HEK293 (cell line): ENCODE measurements around the gene CCL19.

ENCODE experiments used
- CTCF ChIA-PET: fragments of 350-600 bp; formaldehyde crosslinking; extraction: SDS; loops from one replicate; lab custom pipeline; 2021; ENCODE audit warnings: antibody characterized with exemption; lab: Yijun Ruan, JAX
- POLR2A ChIA-PET: fragments of 300-600 bp; formaldehyde crosslinking; extraction: SDS; loops from one replicate; lab custom pipeline; 2020; ENCODE audit warnings: antibody characterized with exemption, inconsistent platforms; lab: Yijun Ruan, JAX
- H3K27ac ChIP-seq: fragments of 200-500 bp; sonication (Bioruptor generic); 2 replicates; pipeline ENCODE4 v1.5.1; 2014; ENCODE audit warnings: low read depth, low read length, control low read depth, inconsistent platforms; ENCODE audit errors: extremely low read depth
- H3K36me3 ChIP-seq, 2 experiments: fragments of 200-500 bp in 1 of 2; sonication (Bioruptor generic) in 1 of 2; 1 replicate in 1 of 2; 2 replicates in 1 of 2; pipeline ENCODE4 v1.5.1; 2014 to 2017; ENCODE audit warnings: inconsistent platforms in 2 of 2, low read length in 2 of 2; ENCODE audit not compliant: control insufficient read depth in 2 of 2, insufficient read depth in 1 of 2
- H3K4me1 ChIP-seq: fragments of 200-500 bp; sonication (Bioruptor generic); 2 replicates; pipeline ENCODE4 v1.5.1; 2014; ENCODE audit warnings: mild to moderate bottlenecking, low read length, inconsistent platforms; ENCODE audit not compliant: control insufficient read depth, insufficient read depth
- H3K4me3 ChIP-seq: 2 replicates; pipeline ENCODE4 v1.5.1; 2011; ENCODE audit warnings: low read depth, mild to moderate bottlenecking, control low read depth, low read length, moderate library complexity
- H3K9me3 ChIP-seq: fragments of 200-500 bp; sonication (Bioruptor generic); 2 replicates; pipeline ENCODE4 v1.5.1; 2014; ENCODE audit warnings: low read depth, low read length, inconsistent platforms; ENCODE audit not compliant: control insufficient read depth, insufficient read depth
- AEBP2 ChIP-seq: fragments of 450-650 bp; formaldehyde crosslinking; IDR thresholded peaks from 2 replicates; pipeline ENCODE4 v1.5.1; 2016; ENCODE audit warnings: missing biosample characterization, missing genetic modification characterization, borderline replicate concordance
- BCL11A ChIP-seq: fragments of 450-650 bp; formaldehyde crosslinking; IDR thresholded peaks from 2 replicates; pipeline ENCODE4 v1.5.1; 2016; ENCODE audit warnings: low read depth, missing biosample characterization, missing genetic modification characterization
- IKZF3 ChIP-seq: fragments of 450-650 bp; IDR thresholded peaks from 2 replicates; pipeline ENCODE4 v1.5.0; 2018; ENCODE audit warnings: missing biosample characterization, mild to moderate bottlenecking, missing genetic modification characterization, moderate library complexity
- KLF10 ChIP-seq: fragments of 450-650 bp; IDR thresholded peaks from 2 replicates; pipeline ENCODE4 v1.5.1; 2018; ENCODE audit warnings: missing biosample characterization, mild to moderate bottlenecking, missing genetic modification characterization
- MZF1 ChIP-seq: fragments of 450-650 bp; formaldehyde crosslinking; IDR thresholded peaks from 2 replicates; pipeline ENCODE4 v1.5.1; 2017; ENCODE audit warnings: missing biosample characterization, missing genetic modification characterization, borderline replicate concordance
- OVOL3 ChIP-seq: fragments of 450-650 bp; formaldehyde crosslinking; IDR thresholded peaks from 2 replicates; pipeline ENCODE4 v1.5.1; 2016; ENCODE audit warnings: missing biosample characterization, missing genetic modification characterization
- PATZ1 ChIP-seq: fragments of 450-650 bp; formaldehyde crosslinking; IDR thresholded peaks from 2 replicates; pipeline ENCODE4 v1.5.1; 2016; ENCODE audit warnings: missing biosample characterization, missing genetic modification characterization
- SP7 ChIP-seq: fragments of 450-650 bp; formaldehyde crosslinking; IDR thresholded peaks from 2 replicates; pipeline ENCODE4 v1.5.1; 2016; ENCODE audit warnings: missing biosample characterization, missing genetic modification characterization
- YY2 ChIP-seq: fragments of 450-650 bp; formaldehyde crosslinking; IDR thresholded peaks from 2 replicates; pipeline ENCODE4 v1.5.1; 2016; ENCODE audit warnings: missing biosample characterization, missing genetic modification characterization
- ZBTB11 ChIP-seq: fragments of 450-650 bp; formaldehyde crosslinking; conservative IDR thresholded peaks from 2 replicates; pipeline ENCODE4 v1.5.1; 2016; ENCODE audit warnings: low read depth, missing biosample characterization, missing genetic modification characterization
- ZBTB8A ChIP-seq: fragments of 450-650 bp; formaldehyde crosslinking; IDR thresholded peaks from 2 replicates; pipeline ENCODE4 v1.5.1; 2016; ENCODE audit warnings: missing biosample characterization, missing genetic modification characterization
- ZNF174 ChIP-seq: fragments of 450-650 bp; formaldehyde crosslinking; IDR thresholded peaks from 2 replicates; pipeline ENCODE4 v1.5.0; 2017; ENCODE audit warnings: missing biosample characterization, mild to moderate bottlenecking, missing genetic modification characterization
- ZNF175 ChIP-seq: fragments of 450-650 bp; formaldehyde crosslinking; IDR thresholded peaks from 2 replicates; pipeline ENCODE4 v1.5.1; 2016; ENCODE audit warnings: missing biosample characterization, missing genetic modification characterization
- ZNF2 ChIP-seq: fragments of 450-650 bp; formaldehyde crosslinking; IDR thresholded peaks from 2 replicates; pipeline ENCODE4 v1.5.1; 2016; ENCODE audit warnings: missing biosample characterization, missing genetic modification characterization
- ZNF311 ChIP-seq: fragments of 450-650 bp; formaldehyde crosslinking; IDR thresholded peaks from 2 replicates; pipeline ENCODE4 v1.5.1; 2017; ENCODE audit warnings: missing biosample characterization, missing genetic modification characterization, borderline replicate concordance
- ZNF530 ChIP-seq: fragments of 450-650 bp; formaldehyde crosslinking; IDR thresholded peaks from 2 replicates; pipeline ENCODE4 v1.5.1; 2016; ENCODE audit warnings: low read depth, missing biosample characterization, missing genetic modification characterization
- ZNF558 ChIP-seq: fragments of 450-650 bp; formaldehyde crosslinking; IDR thresholded peaks from 2 replicates; pipeline ENCODE4 v1.5.1; 2016; ENCODE audit warnings: missing biosample characterization, missing genetic modification characterization
- ZNF561 ChIP-seq: fragments of 450-650 bp; IDR thresholded peaks from 2 replicates; pipeline ENCODE4 v1.5.1; 2018; ENCODE audit warnings: missing biosample characterization, missing genetic modification characterization, borderline replicate concordance
- ZNF600 ChIP-seq: fragments of 450-650 bp; formaldehyde crosslinking; IDR thresholded peaks from 2 replicates; pipeline ENCODE4 v1.5.1; 2016; ENCODE audit warnings: missing biosample characterization, missing genetic modification characterization
- ZNF621 ChIP-seq: fragments of 450-650 bp; formaldehyde crosslinking; IDR thresholded peaks from 2 replicates; pipeline ENCODE4 v1.5.1; 2017; ENCODE audit warnings: missing biosample characterization, missing genetic modification characterization
- ZNF626 ChIP-seq: fragments of 450-650 bp; sonication (Bioruptor Pico); formaldehyde crosslinking; IDR thresholded peaks from 2 replicates; pipeline ENCODE4 v1.5.1; 2018; ENCODE audit warnings: missing biosample characterization, missing genetic modification characterization, inconsistent platforms
- ZNF629 ChIP-seq: fragments of 450-650 bp; formaldehyde crosslinking; IDR thresholded peaks from 2 replicates; pipeline ENCODE4 v1.5.1; 2017; ENCODE audit warnings: missing biosample characterization, missing genetic modification characterization
- ZNF670 ChIP-seq: fragments of 450-650 bp; formaldehyde crosslinking; IDR thresholded peaks from 2 replicates; pipeline ENCODE4 v1.5.1; 2016; ENCODE audit warnings: missing biosample characterization, missing genetic modification characterization, low read depth
- ZNF692 ChIP-seq: fragments of 450-650 bp; formaldehyde crosslinking; IDR thresholded peaks from 2 replicates; pipeline ENCODE4 v1.5.1; 2016; ENCODE audit warnings: missing biosample characterization, missing genetic modification characterization
- ZNF701 ChIP-seq: fragments of 450-650 bp; formaldehyde crosslinking; IDR thresholded peaks from 2 replicates; pipeline ENCODE4 v1.5.1; 2016; ENCODE audit warnings: missing biosample characterization, missing genetic modification characterization
- ZNF843 ChIP-seq: fragments of 450-650 bp; formaldehyde crosslinking; IDR thresholded peaks from 2 replicates; pipeline ENCODE4 v1.5.1; 2016; ENCODE audit warnings: missing biosample characterization, missing genetic modification characterization
- ZSCAN18 ChIP-seq: fragments of 450-650 bp; formaldehyde crosslinking; IDR thresholded peaks from 2 replicates; pipeline ENCODE4 v1.5.1; 2016; ENCODE audit warnings: missing biosample characterization, missing genetic modification characterization

The CCL19 gene

GRCh38 chr9:34646211-34647083, 44.6 kb downstream of the CCL19 start, which contains the start of gene GALT:
TSS of gene GALT (plus strand) at chr9:34646675. CDS start at chr9:34646705, 30 bp downstream.
- H3K4me1 ChIP-seq: no peaks in the 10 kb centered on the region; the same call in 1 of the 2 replicates
- peaks cover 0 to 40% of the 10 kb centered on the region in 2 experiments; a peak in 2 of 3 replicates for H3K36me3 ChIP-seq
- no peaks in the 10 kb centered on the region for H3K9me3 ChIP-seq
- peak within 1 kb of the TSS; percentile 84 for H3K27ac ChIP-seq
- ChIA-PET POLR2A (interaction anchor here (0.6 to 5.7 kb wide), 11 partner anchors 8 to 190 kb away, joined by 3 to 90 read pairs (median 4); partner anchors contain the start of genes CCL21, DCTN3 and SIGMAR1), CTCF (interaction anchor here (0.6 to 13.3 kb wide), 11 partner anchors 10 to 314 kb away, joined by 3 to 125 read pairs (median 4); partner anchors contain the start of genes CCL19, CCL27, DCTN3 and SIGMAR1)
- peak within 1 kb of the TSS; percentile 82 for H3K4me3 ChIP-seq
- no peak for TF ChIP-seq ZNF558
- TF ChIP-seq ZNF701: no peak
- no peak for TF ChIP-seq ZNF626 (tag by site-specific recombination)
- TF ChIP-seq MZF1 (tag by site-specific recombination): peak; percentile 63; the same call in 1 of the 2 replicates
- peak; percentile 53; the same call in 1 of the 2 replicates for TF ChIP-seq KLF10 (tag by site-specific recombination)
- TF ChIP-seq IKZF3 (tag by site-specific recombination): 0 out of 2 replicates have a peak, but pooled peaks have one; percentile 30
- no peak for TF ChIP-seq BCL11A (tag by site-specific recombination)
- TF ChIP-seq SP7 (tag by site-specific recombination): peak; percentile 75
- peak; percentile 27; the same call in 1 of the 2 replicates for TF ChIP-seq ZNF2 (tag by site-specific recombination)
- 0 out of 2 replicates have a peak, but pooled peaks have one; percentile 45 for TF ChIP-seq YY2 (tag by site-specific recombination)
- 0 out of 2 replicates have a peak, but pooled peaks have one; percentile 59 for TF ChIP-seq ZNF561 (tag by site-specific recombination)
- peak; percentile 91 for TF ChIP-seq PATZ1 (tag by site-specific recombination)
- TF ChIP-seq ZNF629: 0 out of 2 replicates have a peak, but pooled peaks have one; percentile 52
- TF ChIP-seq ZNF843 (tag by site-specific recombination): peak; percentile 35; the same call in 1 of the 2 replicates
- no peak for TF ChIP-seq ZSCAN18 (tag by site-specific recombination)
- peak; percentile 96 for TF ChIP-seq ZNF600 (tag by site-specific recombination)
- no peak for TF ChIP-seq ZNF621
- peak; percentile 32; the same call in 1 of the 2 replicates for TF ChIP-seq ZNF692
- no peak for TF ChIP-seq ZNF175 (tag by site-specific recombination)
- TF ChIP-seq ZNF174 (tag by site-specific recombination): no peak
- no peak for TF ChIP-seq AEBP2
- TF ChIP-seq ZBTB8A: peak; percentile 36
- TF ChIP-seq ZNF530 (tag by site-specific recombination): no peak
- peak; percentile 41; the same call in 1 of the 2 replicates for TF ChIP-seq ZBTB11 (tag by site-specific recombination)
- TF ChIP-seq ZNF311 (tag by site-specific recombination): no peak
- TF ChIP-seq ZNF670: no peak
- TF ChIP-seq OVOL3 (tag by site-specific recombination): no peak
